ENCODE measurements around the gene DNM3.

Gene DNM3

GRCh38 chr1:171849245-171849898, 8.1 kb downstream of the DNM3 start:
- H3K4me3 ChIP-seq (ENCODE audit: low read depth, low read length): no peak overlapping the region
- no peaks in the 10 kb centered on the region for H3K4me1 ChIP-seq (ENCODE audit: control insufficient read depth, insufficient read depth, low read length)
- no peak overlapping the region for H3K27ac ChIP-seq (ENCODE audit: extremely low read depth, low read depth, low read length)
- POLR2A ChIA-PET: no interaction called here
- no peak for TF ChIP-seq ZNF404 (tag by site-specific recombination; IDR thresholded peaks at IDR 0.05)
- TF ChIP-seq ZBTB20 (tag by site-specific recombination; IDR thresholded peaks at IDR 0.05): no peak
- no peak for TF ChIP-seq ZNF335 (tag by site-specific recombination; conservative IDR thresholded peaks at IDR 0.05)
- TF ChIP-seq, protein P1, sequence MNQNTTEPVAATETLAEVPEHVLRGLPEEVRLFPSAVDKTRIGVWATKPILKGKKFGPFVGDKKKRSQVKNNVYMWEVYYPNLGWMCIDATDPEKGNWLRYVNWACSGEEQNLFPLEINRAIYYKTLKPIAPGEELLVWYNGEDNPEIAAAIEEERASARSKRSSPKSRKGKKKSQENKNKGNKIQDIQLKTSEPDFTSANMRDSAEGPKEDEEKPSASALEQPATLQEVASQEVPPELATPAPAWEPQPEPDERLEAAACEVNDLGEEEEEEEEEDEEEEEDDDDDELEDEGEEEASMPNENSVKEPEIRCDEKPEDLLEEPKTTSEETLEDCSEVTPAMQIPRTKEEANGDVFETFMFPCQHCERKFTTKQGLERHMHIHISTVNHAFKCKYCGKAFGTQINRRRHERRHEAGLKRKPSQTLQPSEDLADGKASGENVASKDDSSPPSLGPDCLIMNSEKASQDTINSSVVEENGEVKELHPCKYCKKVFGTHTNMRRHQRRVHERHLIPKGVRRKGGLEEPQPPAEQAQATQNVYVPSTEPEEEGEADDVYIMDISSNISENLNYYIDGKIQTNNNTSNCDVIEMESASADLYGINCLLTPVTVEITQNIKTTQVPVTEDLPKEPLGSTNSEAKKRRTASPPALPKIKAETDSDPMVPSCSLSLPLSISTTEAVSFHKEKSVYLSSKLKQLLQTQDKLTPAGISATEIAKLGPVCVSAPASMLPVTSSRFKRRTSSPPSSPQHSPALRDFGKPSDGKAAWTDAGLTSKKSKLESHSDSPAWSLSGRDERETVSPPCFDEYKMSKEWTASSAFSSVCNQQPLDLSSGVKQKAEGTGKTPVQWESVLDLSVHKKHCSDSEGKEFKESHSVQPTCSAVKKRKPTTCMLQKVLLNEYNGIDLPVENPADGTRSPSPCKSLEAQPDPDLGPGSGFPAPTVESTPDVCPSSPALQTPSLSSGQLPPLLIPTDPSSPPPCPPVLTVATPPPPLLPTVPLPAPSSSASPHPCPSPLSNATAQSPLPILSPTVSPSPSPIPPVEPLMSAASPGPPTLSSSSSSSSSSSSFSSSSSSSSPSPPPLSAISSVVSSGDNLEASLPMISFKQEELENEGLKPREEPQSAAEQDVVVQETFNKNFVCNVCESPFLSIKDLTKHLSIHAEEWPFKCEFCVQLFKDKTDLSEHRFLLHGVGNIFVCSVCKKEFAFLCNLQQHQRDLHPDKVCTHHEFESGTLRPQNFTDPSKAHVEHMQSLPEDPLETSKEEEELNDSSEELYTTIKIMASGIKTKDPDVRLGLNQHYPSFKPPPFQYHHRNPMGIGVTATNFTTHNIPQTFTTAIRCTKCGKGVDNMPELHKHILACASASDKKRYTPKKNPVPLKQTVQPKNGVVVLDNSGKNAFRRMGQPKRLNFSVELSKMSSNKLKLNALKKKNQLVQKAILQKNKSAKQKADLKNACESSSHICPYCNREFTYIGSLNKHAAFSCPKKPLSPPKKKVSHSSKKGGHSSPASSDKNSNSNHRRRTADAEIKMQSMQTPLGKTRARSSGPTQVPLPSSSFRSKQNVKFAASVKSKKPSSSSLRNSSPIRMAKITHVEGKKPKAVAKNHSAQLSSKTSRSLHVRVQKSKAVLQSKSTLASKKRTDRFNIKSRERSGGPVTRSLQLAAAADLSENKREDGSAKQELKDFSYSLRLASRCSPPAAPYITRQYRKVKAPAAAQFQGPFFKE (tag by site-specific recombination; IDR thresholded peaks at IDR 0.05; ENCODE audit: borderline replicate concordance): no peak
- no peak for TF ChIP-seq KLF8 (tag by site-specific recombination; IDR thresholded peaks at IDR 0.05)
- TF ChIP-seq, protein P2, sequence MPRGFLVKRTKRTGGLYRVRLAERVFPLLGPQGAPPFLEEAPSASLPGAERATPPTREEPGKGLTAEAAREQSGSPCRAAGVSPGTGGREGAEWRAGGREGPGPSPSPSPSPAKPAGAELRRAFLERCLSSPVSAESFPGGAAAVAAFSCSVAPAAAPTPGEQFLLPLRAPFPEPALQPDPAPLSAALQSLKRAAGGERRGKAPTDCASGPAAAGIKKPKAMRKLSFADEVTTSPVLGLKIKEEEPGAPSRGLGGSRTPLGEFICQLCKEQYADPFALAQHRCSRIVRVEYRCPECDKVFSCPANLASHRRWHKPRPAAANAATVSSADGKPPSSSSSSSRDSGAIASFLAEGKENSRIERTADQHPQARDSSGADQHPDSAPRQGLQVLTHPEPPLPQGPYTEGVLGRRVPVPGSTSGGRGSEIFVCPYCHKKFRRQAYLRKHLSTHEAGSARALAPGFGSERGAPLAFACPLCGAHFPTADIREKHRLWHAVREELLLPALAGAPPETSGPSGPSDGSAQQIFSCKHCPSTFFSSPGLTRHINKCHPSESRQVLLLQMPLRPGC (tag by site-specific recombination; IDR thresholded peaks at IDR 0.05): no peak
- no peak for TF ChIP-seq ZNF398 (tag by site-specific recombination; IDR thresholded peaks at IDR 0.05)
- TF ChIP-seq EGR2 (tag by site-specific recombination; IDR thresholded peaks at IDR 0.05; ENCODE audit: low read depth): no peak
- no peak for TF ChIP-seq ZNF571 (tag by site-specific recombination; IDR thresholded peaks at IDR 0.05)
- TF ChIP-seq ZNF76 (tag by site-specific recombination; IDR thresholded peaks at IDR 0.05; ENCODE audit: borderline replicate concordance, low read depth): no peak
- no peak for TF ChIP-seq ZNF148 (tag by site-specific recombination; IDR thresholded peaks at IDR 0.05; ENCODE audit: borderline replicate concordance)
- TF ChIP-seq, protein P3, sequence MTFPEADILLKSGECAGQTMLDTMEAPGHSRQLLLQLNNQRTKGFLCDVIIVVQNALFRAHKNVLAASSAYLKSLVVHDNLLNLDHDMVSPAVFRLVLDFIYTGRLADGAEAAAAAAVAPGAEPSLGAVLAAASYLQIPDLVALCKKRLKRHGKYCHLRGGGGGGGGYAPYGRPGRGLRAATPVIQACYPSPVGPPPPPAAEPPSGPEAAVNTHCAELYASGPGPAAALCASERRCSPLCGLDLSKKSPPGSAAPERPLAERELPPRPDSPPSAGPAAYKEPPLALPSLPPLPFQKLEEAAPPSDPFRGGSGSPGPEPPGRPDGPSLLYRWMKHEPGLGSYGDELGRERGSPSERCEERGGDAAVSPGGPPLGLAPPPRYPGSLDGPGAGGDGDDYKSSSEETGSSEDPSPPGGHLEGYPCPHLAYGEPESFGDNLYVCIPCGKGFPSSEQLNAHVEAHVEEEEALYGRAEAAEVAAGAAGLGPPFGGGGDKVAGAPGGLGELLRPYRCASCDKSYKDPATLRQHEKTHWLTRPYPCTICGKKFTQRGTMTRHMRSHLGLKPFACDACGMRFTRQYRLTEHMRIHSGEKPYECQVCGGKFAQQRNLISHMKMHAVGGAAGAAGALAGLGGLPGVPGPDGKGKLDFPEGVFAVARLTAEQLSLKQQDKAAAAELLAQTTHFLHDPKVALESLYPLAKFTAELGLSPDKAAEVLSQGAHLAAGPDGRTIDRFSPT (tag by site-specific recombination; IDR thresholded peaks at IDR 0.05): no peak
- no peak for TF ChIP-seq BCL11A (tag by site-specific recombination; IDR thresholded peaks at IDR 0.05; ENCODE audit: low read depth)
- TF ChIP-seq SP7 (tag by site-specific recombination; IDR thresholded peaks at IDR 0.05): no peak
- TF ChIP-seq ZNF510 (tag by site-specific recombination; IDR thresholded peaks at IDR 0.05; ENCODE audit: insufficient replicate concordance): no peak
- TF ChIP-seq ZNF677 (tag by site-specific recombination; IDR thresholded peaks at IDR 0.05): no peak
- TF ChIP-seq, protein P4, sequence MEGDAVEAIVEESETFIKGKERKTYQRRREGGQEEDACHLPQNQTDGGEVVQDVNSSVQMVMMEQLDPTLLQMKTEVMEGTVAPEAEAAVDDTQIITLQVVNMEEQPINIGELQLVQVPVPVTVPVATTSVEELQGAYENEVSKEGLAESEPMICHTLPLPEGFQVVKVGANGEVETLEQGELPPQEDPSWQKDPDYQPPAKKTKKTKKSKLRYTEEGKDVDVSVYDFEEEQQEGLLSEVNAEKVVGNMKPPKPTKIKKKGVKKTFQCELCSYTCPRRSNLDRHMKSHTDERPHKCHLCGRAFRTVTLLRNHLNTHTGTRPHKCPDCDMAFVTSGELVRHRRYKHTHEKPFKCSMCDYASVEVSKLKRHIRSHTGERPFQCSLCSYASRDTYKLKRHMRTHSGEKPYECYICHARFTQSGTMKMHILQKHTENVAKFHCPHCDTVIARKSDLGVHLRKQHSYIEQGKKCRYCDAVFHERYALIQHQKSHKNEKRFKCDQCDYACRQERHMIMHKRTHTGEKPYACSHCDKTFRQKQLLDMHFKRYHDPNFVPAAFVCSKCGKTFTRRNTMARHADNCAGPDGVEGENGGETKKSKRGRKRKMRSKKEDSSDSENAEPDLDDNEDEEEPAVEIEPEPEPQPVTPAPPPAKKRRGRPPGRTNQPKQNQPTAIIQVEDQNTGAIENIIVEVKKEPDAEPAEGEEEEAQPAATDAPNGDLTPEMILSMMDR (tag by site-specific recombination; IDR thresholded peaks at IDR 0.05): no peak
- no peak for TF ChIP-seq ZNF266 (tag by site-specific recombination; IDR thresholded peaks at IDR 0.05; ENCODE audit: low read depth)
- no peak for TF ChIP-seq ZNF391 (tag by site-specific recombination; IDR thresholded peaks at IDR 0.05; ENCODE audit: borderline replicate concordance, low read depth)
- CTCF ChIA-PET: no interaction called here
- no peaks in the 10 kb centered on the region for H3K9me3 ChIP-seq (ENCODE audit: control insufficient read depth, insufficient read depth, low read depth, low read length)
- H3K36me3 ChIP-seq (ENCODE audit: control insufficient read depth in 2 of 2, insufficient read depth in 1 of 2, low read length in 2 of 2): no peaks in the 10 kb centered on the region
